ENCODE measurements around the gene LYRM7.

DNA sequence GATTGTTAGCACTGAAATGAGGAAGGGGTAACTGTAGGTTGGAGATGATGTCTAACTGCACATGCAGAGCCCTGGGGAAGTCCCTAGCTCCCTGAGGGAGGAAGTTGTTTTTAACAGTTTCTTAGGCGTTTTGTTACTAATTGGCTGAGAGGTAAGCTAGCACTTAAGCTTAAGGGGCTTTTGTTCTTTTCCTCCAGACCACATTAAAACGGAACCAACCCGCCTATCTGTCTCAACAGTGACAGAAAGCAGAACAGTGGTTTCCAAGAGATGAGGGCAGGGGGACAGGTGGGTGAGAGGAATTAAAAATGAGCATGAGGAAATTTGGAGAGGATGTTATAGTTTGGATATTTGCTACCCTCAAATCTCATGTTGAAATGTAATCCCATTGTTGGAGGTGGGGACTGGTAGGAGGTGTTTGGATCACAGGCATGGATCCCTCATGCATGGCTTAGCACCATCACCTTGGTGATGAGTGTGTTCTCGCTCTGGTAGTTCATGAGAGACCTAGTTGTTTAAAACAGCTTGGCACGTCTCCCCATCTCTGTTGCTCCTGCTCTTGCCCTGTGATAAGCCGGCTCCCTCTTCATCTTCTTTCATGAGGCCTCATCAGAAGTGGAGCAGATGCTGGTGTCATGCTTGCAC, 38.9 kb downstream of the LYRM7 start:
- TF ChIP-seq, protein P1, sequence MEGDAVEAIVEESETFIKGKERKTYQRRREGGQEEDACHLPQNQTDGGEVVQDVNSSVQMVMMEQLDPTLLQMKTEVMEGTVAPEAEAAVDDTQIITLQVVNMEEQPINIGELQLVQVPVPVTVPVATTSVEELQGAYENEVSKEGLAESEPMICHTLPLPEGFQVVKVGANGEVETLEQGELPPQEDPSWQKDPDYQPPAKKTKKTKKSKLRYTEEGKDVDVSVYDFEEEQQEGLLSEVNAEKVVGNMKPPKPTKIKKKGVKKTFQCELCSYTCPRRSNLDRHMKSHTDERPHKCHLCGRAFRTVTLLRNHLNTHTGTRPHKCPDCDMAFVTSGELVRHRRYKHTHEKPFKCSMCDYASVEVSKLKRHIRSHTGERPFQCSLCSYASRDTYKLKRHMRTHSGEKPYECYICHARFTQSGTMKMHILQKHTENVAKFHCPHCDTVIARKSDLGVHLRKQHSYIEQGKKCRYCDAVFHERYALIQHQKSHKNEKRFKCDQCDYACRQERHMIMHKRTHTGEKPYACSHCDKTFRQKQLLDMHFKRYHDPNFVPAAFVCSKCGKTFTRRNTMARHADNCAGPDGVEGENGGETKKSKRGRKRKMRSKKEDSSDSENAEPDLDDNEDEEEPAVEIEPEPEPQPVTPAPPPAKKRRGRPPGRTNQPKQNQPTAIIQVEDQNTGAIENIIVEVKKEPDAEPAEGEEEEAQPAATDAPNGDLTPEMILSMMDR (conservative IDR thresholded peaks at IDR 0.05; ENCODE audit: low read length) = no peak
- TF ChIP-seq EZH2phosphoT487 (IDR thresholded peaks at IDR 0.05; ENCODE audit: borderline replicate concordance, low read depth, low read length) = no peak
